Measurements from ENCODE around the gene CAMTA1. TPM values are rescaled to one million over a fixed set of nuclear protein-coding genes. Genes with fewer than 3 reads are reported as not detected.

Gene CAMTA1
- total RNA-seq, 1 donor from 2014 or later: 114 TPM

DNA sequence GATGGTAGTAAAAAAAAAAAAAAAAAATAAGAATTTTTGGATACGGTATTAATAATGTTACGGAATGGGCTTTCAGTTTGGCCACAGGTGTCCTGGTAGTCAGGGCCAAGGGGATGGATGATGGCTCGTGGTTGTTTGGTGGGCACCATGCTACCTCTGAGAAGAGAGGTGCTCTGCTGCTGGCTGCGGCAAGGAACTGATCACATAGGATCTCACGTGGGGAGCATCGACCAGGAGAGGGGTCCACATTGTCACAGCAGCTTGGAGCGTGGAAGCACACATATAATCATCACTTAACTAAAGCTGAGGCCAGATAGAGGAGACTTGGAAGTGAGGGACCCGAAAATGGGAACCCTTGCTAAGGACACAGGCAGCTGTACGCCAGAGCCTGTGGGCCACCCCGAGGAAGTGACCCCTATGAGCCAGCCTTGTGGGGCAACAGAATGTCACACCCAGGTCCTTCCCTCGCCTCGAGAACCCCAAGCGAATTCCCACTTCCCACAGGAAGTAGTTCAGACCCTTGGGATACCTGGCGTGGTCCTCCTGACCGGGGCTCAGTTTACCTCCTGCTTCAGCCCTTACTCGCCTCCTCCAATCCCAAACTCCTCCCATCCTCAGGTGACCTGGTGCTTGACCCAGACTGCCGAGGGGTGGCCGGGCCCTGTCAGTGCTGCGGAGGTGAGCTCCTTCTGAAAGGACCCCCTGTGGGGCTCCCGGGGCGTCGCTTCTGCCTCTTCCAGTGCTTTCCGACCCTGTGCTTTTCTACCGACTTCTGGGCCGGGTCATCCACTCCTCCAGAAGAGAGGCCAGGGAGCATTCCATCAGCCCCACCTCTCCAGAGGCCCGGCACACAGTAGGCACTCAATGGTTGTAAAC lies 222.0 kb downstream of the CAMTA1 start:
- no peak for DNase-seq (ENCODE audit: low spot score)
- intact Hi-C loops (cut with DNase I): no loop called here

DNA sequence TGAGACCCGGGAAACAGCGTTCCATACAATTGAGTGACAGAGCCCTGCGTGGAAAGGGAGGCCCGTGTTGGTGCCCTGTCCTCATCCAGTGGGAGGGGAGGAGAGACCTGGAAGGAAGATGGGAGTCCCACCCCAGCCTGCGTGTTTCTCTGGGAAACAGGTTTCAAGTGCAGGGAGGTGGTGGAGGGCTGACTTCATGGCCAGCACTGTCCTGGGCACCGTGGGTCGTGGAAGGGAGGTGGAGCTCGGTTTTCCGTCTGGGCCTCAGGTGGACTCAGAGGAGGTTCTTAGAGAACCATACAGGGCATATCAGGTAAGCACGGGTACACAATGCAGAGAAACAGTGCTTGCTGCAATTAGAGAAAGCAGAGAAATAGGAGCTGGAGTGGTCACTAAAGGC lies 222.6 kb downstream of the CAMTA1 start:
- intact Hi-C loops (cut with DNase I): no loop called here
- DNase-seq (ENCODE audit: low spot score): peak; percentile 31

DNA sequence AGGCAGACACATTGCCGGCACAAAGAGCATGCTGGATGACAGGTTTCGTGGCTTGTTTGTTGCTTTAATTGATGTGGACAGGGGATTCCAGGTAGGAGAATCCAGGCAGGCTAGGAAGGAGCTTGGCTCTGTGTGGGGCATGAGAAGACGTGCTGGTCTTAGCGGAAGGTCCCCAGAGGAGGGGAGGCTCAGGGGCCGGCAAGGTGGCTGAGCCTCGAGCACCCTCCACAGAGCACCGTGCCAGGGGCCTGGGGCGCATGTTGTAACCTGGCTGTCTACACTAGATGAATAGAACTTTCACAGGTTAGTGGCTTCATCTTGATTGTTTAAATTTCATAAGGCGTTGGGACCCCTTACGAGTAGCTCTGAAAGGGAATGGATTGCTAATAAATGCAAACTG lies 223.1 kb downstream of the CAMTA1 start:
- intact Hi-C loops (cut with DNase I): no loop called here
- DNase-seq (ENCODE audit: low spot score): no peak

DNA sequence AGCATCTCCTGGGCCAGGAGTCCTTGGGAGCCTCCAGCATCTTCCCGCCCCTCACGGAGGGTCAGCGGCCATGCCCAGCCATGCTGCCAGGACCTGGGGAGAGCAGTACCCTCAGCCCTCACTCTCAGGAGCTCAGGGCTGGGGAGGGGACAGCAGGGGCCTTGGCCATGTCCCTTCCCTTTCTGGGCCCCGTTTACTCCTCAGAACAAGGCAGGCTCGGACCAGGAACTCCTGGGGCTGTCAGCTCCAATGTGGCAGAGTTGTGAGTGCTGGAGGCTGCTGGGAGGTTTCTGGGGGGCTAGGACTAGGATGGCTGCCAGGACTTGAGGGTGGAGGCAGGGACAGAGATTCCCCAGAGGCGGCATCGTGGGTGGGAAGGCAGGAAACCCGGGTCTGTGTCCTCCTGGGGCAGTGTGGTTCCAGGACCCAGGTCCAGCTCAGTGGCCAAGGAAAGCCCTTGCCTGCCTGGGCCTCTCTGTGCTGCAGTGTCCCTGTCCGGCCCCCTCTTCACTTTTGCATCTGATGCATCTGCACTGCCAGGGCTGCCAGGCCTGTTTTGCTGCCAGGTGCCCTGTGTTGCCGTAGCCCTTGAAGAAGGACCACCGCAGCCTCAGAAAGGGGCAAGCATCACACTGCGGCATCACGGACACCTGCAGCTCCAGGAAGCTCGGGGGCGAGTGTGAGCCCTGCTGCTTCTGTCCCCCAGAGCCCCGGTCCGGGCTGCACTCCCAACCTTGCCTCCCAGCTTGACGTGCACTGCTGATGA lies 223.9 kb downstream of the CAMTA1 start:
- DNase-seq (ENCODE audit: low spot score): peak; percentile 50

DNA sequence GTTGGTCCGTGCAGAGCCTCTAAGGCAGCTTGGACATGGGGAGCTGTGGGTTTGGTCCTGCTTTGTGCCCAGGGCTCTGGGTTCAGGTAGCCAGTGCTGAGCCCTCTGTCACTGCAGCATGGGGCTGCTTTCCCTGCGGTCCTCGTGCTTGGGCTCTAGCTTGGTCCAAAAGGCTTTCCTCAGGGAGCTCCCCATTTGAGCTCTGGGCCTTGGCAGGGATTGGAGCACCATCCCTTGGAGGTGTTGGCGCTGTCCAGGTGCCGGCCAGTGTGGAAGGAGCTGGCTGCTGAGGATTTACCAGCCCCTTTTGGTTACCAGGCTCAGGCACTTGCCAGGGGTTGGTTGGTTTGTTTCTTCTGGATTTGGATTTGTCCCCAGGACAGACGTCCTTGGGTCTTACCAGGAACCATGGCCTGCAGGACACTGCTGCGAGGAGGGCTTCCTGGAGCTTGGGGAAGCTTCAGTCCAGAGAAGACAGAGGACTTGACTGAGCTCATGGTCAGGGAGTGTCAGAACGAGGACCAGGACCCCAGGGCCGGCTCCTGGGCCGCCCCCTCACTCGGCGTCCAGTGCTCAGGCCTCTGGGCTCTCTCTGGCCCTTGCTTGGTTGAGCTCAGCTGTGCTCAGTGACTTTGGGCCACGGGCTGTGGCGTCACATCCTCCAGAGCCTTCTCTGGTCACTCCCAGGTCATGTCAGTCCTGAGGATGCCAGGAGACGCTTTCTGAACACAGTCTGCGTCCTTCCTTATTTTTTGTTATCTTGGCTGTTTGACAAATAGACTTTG lies 224.7 kb downstream of the CAMTA1 start:
- intact Hi-C loops (cut with DNase I): no loop called here
- DNase-seq (ENCODE audit: low spot score): peak; percentile 65

More for the DNA sequence above, 223.9 kb downstream of the CAMTA1 start:
- intact Hi-C loops (cut with DNase I): no loop called here

DNA sequence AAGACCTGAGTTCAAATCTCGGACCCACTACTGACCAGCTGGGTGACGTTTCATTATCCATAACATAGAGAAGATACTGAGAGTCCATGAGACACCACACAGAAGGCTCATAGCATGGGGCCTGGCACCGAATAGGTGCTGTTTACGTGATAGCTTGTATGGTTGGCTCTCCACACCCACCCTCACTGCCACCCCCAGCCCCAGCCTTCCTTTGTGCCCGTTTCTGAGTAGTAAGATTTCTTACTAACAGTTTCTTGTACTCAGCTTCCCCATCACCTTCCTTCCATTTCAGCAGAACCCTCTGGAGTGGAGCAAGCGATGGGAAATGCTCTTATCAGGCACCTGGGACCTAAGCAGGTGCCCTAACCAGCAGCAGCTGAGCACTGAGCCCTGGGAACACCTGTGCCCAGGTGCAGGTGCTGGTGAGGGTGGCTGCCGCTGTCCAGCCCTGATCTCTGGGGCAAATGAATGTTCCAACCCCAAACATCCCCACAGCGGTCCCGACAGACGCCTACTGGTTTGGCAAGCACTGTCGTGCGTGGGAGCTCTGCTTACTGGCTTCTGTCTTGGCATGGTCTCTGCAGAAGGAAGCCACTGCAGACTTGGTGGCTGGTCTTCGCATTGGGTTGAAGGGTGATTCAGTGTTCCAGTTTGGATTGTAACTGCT lies 225.4 kb downstream of the CAMTA1 start:
- intact Hi-C loops (cut with DNase I): no loop called here
- DNase-seq (ENCODE audit: low spot score): peak; percentile 41

DNA sequence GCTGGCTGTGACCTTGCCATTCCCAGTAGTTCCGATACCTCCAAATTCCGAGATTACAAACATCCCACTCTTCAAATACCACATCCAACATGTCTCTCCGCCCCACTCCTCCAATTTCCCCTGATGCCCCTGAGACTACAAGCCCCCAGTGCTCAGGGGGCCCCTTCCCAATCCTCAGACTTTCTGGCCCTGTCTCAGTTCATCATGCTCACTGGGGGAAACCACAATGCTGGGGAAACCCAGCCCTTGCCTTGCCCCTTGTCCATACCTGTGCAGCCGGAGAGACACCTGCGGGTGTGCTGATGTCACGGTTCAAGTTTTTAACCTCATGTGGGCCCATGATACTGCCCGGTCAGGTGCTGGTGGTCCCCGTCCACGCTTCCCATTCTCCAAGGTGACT lies 226.6 kb downstream of the CAMTA1 start:
- intact Hi-C loops (cut with DNase I): no loop called here
- DNase-seq (ENCODE audit: low spot score): no peak

DNA sequence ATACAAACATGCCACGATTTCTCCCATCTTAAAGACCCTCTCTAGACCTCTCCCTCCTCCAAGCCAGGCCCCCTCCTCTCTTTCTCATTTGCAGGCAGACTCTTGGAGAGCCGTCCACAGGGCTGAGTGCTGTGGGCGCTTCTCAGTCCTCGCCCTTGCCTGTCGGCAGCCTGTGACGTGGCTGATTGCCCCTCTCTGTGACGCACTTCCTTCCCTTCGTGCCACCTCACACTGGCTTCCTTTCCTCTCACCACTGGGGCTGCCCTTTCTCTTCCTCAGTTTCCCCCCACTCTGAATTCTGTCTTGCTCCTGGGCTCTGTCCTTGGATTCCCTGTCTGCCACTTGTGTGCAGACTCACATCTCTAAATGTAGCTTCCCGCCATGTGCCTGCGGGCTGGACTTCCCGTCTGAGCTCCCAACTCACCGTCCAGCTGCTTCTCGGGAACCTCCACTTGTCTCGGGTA lies 227.2 kb downstream of the CAMTA1 start:
- no peak for DNase-seq (ENCODE audit: low spot score)
- intact Hi-C loops (cut with DNase I): no loop called here

DNA sequence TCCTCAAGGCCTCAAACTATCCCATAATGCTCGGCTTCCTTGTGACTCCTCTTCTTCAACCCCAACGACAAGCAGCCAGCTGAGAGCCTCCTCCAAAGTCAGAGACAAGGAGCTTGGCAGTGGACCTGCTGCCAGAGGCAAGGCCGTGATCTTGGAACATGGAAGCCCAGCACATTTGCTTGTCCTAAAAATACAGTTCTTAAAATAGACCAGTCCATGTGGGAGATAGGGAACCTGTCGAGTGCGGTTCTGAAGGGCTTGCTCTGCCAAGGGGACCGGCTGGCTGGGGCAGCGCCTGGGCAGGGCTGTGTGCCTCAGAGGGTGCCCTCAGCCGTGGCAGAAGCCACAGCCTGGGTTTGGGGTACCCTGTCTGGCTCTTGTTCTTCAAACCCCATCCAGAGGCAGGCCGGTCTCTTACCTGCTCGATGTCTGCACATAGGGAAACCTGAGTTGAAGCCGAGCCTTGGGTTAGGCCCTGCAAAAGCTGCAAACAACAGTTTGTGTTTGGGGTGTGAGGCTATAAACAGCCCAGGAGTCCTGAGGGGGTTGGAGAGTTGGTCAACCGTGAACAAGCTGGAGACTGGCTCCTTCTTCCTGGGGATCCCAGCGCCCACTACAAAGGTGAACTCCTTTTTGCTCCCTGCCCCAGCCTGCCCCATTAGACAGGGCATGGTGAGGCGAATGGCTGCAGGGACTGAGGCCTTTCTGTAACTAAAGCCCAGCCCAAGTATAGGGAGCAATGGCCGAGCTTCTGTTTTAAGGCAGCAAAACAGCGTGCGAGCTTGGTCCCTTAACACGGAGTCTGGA lies 228.8 kb downstream of the CAMTA1 start:
- DNase-seq (ENCODE audit: low spot score): peak; percentile 85
- intact Hi-C loops (cut with DNase I): no loop called here

DNA sequence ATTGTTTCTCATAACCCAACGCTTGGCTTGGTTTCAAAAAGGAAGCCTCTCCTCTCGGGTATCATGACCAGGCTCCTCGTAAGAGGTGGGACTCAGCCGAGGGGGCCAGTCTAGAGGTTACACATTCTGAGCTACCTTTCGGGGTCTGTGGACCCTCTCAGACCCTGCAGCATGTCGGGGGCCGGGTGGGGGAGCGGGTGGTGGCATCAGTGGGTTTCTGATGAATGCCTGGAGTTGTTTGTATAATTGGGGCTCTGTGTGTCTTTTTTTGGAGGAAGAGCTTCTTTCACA lies 229.3 kb downstream of the CAMTA1 start:
- DNase-seq (ENCODE audit: low spot score): no peak
- intact Hi-C loops (cut with DNase I): no loop called here

DNA sequence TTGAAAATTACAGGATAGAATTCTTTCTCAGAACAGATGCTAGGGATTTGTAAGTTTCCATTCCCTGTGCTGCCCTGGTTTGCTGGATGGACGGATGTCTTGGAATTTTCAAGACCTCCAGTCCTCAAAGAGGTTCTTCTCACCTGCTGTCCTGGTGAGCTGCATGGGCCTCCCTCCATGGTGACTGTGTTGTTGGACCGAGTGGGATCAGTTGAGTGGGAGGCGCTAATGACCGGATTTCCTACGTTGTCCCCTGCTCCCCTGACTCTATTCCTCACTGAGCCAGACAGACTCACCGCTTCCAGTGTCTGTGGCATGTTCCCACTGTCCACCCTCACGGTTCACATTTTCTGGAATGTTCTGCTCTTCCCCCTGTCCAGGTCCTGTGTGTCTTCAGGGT lies 229.8 kb downstream of the CAMTA1 start:
- DNase-seq (ENCODE audit: low spot score): no peak
- intact Hi-C loops (cut with DNase I): no loop called here

DNA sequence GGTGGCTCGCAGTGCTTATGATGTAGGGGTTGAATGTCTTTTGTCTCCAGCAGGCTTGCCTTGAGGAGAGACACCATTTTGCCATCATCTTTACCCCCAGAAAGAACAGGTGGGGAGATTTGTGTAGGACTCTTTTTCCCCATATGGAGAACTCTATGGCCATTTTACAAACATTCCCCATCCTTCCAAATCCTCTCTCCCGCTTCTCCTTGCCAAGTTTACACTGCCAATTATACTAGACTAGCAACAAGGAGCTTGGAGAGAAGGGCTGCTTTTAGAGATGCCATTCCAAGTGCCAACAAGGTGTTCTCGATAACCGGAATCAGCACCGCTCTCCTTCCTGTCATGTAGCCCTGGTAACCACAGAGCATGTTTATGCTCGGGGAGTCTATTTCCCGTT lies 233.1 kb downstream of the CAMTA1 start:
- intact Hi-C loops (cut with DNase I): no loop called here
- no peak for DNase-seq (ENCODE audit: low spot score)

DNA sequence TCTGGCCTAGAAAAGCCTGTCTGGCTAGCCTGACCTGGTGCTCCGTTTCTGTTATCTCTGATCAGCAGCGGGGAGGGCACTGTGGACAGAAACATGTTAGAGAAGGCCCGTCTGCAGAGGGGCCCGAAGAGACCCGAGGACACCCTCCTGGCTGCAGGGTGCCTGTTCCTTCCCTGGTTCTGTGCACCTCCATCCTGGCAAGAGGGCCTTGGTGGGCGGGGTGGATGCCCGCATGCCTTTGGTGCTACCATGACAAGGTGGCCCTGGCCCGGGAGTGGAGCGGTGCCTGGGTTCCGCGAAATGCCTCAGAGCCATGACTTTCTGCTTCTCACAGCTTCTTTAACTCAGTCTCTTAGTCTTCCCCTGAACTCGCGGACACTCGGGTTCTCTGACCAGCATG lies 233.6 kb downstream of the CAMTA1 start:
- no peak for DNase-seq (ENCODE audit: low spot score)
- intact Hi-C loops (cut with DNase I): no loop called here

DNA sequence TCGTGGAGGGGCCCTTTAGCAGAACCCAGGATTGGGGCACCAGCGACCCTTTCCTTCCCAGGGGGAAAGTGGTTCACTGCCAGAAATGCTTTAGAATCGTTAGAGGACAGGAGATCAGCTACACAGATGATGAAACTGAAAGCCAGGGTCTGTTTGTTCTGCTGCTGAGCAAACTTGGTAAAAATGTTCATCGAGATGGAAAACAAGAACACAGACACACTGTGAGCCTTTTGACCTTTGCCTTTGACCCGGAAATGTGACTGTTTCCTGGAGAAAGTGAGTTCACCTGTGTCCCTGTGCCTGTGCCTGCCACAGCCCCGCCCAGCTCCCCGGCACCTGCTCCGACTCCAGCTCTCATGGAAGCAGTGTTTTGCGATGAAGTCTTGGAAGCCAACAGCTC lies 234.3 kb downstream of the CAMTA1 start:
- DNase-seq (ENCODE audit: low spot score): no peak
- intact Hi-C loops (cut with DNase I): no loop called here

DNA sequence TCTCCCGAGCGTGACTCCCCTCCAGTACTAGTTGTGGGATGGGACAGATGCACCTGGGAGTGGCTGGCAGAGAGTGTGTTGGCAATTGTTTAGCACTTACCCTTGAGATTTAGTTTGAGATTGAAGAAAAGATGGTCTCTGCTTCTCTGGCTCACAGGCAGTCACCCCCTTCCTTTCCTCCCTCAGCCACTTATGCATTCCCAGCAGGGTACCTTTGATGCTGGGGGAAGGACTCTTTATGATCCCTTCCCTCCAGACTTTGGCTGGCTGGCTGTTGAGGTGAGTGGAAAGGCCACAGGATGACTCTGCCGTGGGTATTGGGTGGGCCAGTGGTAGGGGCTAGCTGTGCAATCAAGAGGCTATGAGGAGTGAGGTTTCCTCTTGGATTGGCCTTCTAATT lies 236.8 kb downstream of the CAMTA1 start:
- no peak for DNase-seq (ENCODE audit: low spot score)
- intact Hi-C loops (cut with DNase I): no loop called here

DNA sequence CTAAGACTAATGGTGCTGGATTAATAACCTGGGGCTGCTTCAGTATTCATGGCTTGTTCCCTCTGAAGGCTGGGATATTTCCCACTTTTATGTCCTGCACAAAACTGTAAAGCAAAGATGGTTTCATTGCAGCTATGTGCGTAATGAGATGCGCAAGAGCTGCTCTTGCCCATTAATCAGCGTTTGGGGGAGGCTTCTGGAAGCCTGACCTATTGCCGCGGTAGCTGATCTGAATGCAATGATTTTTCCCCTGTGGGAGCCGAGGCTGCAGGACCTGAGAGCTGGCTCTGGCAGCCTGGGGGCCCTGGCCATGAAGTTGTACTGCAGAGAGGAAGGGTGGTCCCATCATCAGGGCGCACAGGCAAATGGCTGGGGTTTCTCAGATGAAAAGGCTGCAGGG lies 239.8 kb downstream of the CAMTA1 start:
- intact Hi-C loops (cut with DNase I): no loop called here
- DNase-seq (ENCODE audit: low spot score): no peak

DNA sequence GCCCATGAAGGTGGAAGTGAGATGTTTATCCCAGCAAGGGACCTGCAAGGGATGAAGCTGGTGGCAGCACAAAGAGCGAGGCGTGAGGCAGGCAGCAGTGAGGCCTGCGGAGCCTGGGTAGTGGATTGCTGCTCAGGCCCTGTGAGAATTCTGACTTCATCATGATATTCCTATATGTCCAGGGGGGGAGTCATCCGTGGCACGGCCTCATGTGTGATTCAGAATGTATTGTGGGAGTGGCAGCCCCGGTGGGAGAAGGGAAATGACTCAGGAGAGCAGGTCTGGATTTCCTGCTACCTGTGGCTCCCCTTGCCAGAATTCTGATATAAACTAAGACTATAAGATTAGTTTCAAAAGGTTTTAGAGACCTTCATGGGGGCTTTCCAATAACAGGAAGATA lies 240.9 kb downstream of the CAMTA1 start:
- DNase-seq (ENCODE audit: low spot score): no peak

DNA sequence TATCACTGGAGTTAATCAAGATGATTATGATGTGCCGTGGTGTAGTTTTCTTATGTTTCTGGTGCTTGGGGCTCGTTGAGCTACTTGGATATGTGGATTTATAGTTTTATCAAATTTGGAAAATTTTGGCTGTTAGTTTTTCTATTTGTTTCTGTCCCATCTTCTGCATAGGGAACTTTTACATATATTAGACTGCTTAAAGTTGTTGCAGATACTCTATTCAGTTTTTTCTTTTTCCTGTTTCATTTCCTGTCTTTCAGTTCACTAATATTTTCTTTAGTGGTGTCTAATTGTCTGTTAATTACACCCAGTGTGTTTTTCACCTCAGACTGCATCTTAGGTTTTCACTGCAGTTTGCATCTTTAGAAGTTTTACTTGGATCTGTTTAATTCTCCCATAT lies 247.7 kb downstream of the CAMTA1 start:
- no peak for DNase-seq (ENCODE audit: low spot score)
- intact Hi-C loops (cut with DNase I): no loop called here

More for the DNA sequence above, 240.9 kb downstream of the CAMTA1 start:
- intact Hi-C loops (cut with DNase I): no loop called here

DNA sequence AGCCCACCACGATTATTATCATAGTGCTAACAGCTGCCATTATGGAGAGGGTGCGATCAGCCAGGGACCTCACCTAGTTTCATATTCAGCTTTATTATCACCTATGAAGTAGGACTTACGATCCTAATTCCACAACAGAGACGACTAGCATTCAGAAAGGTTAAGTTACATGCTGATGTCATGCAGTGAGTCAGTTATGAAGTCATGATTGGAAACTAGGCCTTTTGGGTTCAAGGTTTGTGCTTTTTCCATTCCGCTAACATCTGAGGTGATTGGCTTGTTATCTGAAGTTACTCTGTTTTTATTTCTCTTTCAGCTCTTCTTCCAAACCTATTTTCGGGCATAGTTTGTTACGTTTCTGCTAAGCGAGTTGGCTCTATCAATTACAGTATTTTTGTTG lies 251.1 kb downstream of the CAMTA1 start:
- intact Hi-C loops (cut with DNase I): no loop called here
- no peak for DNase-seq (ENCODE audit: low spot score)
